ENCODE results near the gene KLHDC7A.

The KLHDC7A gene

GRCh38 chr1:18511149-18511873 is 30.6 kb downstream of the KLHDC7A start:
- DNase-seq: no peak

GRCh38 chr1:18511874-18512150 is 31.1 kb downstream of the KLHDC7A start:
- no peak for DNase-seq

GRCh38 chr1:18512883-18513282 is 32.2 kb downstream of the KLHDC7A start:
- DNase-seq: no peak

DNA sequence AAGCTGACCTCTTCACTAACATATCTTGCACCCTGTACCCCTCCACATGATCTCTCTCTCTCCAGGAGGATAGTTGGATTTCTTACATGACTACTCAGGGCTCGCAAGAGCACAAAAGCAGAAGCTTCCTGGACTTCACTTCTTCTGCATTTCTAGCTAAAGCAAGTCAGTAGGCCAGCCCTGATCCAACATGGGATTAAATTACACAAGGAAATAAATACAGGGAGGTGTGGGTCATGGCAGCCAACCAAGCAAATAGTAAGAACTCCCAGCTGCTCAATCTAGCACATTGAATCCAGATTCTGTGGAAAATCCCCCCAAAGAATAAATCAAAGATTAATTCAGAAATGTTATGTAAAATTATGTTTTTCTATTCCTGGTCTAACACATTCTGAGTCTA is 33.3 kb downstream of the KLHDC7A start:
- no peak for DNase-seq

DNA sequence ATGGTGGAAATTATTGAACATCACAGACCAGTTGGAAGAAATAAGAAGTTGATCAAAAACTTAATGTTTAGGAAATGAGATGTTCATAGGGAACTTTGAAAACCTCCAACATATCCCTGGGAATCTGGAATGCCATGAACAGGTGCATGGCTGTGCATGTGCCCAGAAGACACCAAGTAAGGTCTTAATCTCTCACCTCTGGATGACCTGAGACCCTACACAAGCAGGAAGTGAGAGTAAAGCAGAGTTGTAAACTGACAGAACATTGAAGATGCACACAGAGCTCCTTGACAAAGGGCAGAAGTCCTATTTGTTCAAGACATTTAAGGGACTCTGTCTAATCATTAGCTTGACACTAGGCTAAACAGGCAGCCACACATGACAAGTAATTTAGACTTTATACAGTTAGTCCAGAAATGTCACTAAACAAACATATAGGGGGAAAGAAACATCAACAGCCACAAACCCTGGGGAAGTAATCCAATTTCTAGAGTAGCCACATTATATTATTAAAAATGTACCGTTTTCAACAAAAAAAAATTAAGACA is 34.5 kb downstream of the KLHDC7A start:
- DNase-seq: no peak

DNA sequence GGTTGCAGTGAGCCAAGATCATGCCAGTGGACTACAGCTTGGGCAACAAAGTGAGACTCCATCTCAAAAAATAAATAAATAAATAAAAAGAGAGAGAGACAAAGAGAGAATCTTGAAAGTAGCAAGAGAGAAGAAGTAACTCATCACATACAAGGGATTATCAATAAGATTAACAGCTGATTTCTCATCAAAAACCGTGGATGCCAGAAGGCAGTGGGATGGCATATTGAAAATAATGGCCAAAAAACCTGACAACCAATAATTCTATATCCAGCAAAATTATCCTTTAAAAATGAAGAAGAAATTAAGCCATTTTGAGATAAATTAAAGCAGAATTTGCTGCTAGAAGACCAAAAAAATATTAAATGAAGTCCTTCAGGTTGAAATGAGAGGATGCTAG is 35.7 kb downstream of the KLHDC7A start:
- DNase-seq: no peak

DNA sequence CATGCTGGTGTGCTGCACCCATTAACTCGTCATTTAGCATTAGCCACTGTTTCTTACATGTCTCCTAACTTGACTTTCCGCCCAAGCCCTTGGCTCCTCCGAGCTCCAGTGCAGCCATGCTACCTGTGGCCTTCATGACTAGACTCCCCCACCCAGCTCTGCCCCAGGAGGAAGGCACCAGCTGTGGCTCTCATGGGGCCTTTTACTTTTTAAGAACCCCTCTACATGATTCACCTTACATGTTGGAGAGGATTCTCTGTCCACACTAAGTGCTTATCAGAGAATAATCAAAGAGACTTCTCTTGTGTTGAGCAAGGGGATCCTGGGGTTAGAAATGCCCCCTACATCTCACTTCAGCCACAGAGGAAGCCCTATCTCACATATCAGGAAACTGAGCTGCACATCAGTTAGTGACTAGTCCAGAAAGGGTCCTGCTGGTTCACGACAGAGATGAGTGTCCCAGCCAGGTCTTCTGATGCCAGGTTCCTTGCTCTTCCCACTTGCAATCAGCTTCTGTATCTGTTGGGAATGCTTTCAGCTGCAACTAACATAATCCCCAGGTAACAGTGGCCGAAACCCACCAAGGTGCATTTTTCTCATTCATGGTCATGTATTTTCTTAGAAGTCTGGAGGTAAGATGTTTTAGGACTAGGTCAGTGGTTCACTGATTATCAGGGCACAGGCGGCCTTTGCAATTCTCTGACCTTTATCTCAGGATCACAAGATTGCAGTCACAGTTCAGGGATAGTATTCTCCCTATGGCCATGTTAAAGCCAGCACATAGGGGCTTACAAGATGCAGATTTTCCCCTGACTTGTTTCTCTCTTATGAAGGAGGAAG is 45.9 kb downstream of the KLHDC7A start:
- no peak for DNase-seq

GRCh38 chr1:18527514-18527913 is 46.8 kb downstream of the KLHDC7A start:
- DNase-seq: no peak

DNA sequence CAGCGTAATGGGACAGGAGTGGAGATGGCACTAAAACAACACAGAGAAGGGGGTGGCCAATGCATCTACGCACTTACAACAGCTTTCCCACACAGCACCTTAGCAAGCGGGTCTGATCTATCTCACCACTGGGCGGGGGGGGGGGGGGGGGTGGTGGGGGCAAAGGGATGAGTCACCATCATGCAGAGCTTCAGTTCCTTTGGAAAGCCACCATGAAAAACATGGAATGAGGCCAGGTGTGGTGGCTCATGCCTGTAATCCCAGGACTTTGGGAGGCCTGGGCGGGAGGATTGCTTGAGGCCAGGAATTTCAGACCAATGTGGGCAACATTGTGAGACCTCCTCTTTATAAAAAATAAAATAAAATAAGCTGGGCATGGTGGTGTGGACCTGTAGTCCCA is 47.2 kb downstream of the KLHDC7A start:
- DNase-seq: no peak

GRCh38 chr1:18528616-18529015 is 47.9 kb downstream of the KLHDC7A start:
- no peak for DNase-seq

DNA sequence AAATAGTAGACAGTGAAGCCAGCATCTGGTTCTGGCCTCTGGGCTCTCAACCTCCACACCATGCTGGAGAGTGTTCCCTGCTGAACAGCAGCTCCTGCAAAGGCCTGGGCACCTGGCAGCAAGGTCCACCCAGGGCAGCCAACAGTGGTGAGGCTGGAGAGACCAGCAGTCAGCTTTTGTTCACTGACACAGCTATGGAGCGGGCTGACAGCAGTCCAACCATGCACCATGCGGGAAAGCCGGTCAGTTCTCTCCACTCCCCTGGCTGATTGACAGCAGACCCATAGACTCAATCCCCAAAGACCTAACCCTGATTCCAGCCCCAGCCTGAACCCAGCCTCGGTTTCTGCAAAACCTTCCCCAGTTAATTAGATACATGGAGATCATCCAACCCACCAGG is 49.0 kb downstream of the KLHDC7A start:
- DNase-seq: no peak

DNA sequence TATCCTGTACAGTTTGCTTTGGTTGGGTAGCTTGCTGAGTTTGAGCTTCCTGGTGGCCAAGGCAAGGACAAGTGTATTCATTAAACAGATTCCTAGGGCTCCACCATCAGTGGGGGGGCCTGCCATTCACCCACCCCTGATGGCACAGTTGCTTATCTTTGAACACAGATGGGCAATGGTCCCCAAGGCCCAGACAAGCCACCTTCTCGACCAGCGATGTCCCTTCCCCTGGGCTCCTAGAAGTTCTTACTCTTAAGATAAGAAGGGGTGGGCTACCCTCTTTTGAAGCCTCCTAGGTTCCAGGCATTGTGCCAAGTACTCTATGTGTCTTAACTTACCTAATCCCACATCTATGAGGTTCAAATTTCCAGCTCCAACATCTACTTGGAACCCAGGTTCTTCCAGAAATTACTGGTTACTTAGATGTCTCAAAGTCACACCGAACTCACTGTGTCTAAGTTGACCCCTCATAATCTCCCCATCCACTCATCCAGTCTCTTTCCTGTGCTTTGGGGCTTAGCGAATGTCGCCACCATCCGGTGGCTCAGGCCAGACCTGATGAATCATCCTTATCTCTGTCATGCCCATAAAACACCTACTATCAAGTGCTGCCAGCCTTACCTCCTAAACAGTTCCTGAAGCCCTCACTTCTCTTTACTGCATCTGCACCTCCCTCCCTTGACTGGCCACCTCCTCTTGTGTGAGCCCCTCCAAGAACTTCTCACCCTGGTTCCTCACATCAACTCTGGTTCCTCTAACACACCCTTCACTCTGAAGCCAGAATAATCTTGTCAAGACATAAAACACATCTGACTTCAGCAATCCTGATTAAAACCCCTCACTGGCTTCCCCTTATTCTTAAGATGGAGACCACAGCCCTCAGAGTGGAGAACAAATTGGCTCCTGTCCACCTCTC is 50.1 kb downstream of the KLHDC7A start:
- DNase-seq: no peak

GRCh38 chr1:18531503-18531845 is 50.7 kb downstream of the KLHDC7A start:
- DNase-seq: no peak

- DNase-seq: no peak
Observed at GRCh38 chr1:18532390-18533170, 51.9 kb downstream of the KLHDC7A start.

DNA sequence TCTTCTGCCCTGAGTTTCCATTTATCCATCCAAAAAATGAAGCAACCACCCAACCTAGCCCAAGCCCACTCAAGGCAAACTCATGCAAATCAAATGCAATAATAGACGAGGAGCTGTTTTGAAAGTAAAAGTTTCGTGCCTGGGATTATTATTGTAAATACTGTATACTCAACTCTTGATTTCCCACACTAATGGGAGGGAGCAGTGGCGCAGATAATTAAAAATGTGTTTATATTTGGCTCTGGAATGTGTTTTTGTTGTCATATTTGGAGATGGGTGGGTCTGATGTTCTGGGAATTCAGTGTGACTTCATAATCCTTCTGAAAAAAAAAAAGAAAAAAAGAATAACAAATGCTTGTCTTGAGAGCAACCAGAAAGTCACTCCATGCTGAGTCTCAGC is 52.5 kb downstream of the KLHDC7A start:
- no peak for DNase-seq

- DNase-seq: no peak
Observed at GRCh38 chr1:18534810-18535205, 54.1 kb downstream of the KLHDC7A start.

Measured in T-helper 9 cell (primary cell).